Gastroesophageal sphincter (tissue), 4 donors: Measurements from ENCODE around the gene OSTF1. TPM values are rescaled to one million over a fixed set of nuclear protein-coding genes. Genes with fewer than 3 reads are reported as not detected.
A peak's percentile ranks its signal among the peaks of the same experiment; 100 is the strongest.

Experiments used
- ATAC-seq: fragments of 150-250 bp; one replicate; pipeline ENCODE4 v1.9.1; 2016; ENCODE audit warnings: mild to moderate bottlenecking, moderate library complexity
- H3K27ac ChIP-seq, 4 donors: fragments of 200-600 bp; sonication (generic) in 3 of 4; 1 replicate in 3 of 4; 2 replicates in 1 of 4; pipeline ENCODE4 v1.5.1; 2016 to 2019
- H3K27me3 ChIP-seq: fragments of 200-600 bp; sonication (generic); one replicate; pipeline ENCODE4 v1.5.1; 2019
- H3K36me3 ChIP-seq, 2 donors: fragments of 200-600 bp; sonication (generic); one replicate each; pipeline ENCODE4 v1.5.1; 2019; ENCODE audit warnings: control low read depth in 1 of 2
- H3K4me1 ChIP-seq, 3 donors: fragments of 200-600 bp; sonication (generic); 1 replicate in 2 of 3; 2 replicates in 1 of 3; pipeline ENCODE4 v1.5.1; 2016 to 2019; ENCODE audit warnings: control low read depth in 2 of 3
- H3K4me3 ChIP-seq, 2 donors: fragments of 200-600 bp; sonication (generic); one replicate each; pipeline ENCODE4 v1.5.1; 2019; ENCODE audit warnings: mild to moderate bottlenecking in 1 of 2, moderate library complexity in 1 of 2
- H3K9me3 ChIP-seq, 3 donors: fragments of 200-600 bp; sonication (generic); one replicate each; pipeline ENCODE4 v1.5.1; 2017 to 2019; ENCODE audit warnings: control low read depth in 2 of 3
- CTCF ChIP-seq, 4 experiments: fragments of 200-600 bp in 2 of 4; fragments of 450-650 bp in 2 of 4; sonication (generic) in 1 of 4; IDR thresholded peaks; one replicate each; pipeline ENCODE4 v1.5.1; 2017 to 2019; ENCODE audit warnings: antibody characterized with exemption in 4 of 4, mild to moderate bottlenecking in 2 of 4, moderate library complexity in 2 of 4
- EP300 ChIP-seq: sonication (generic); formaldehyde crosslinking; IDR thresholded peaks from one replicate; pipeline ENCODE4 v1.6.1; 2017; ENCODE audit warnings: antibody characterized with exemption, mild to moderate bottlenecking
- POLR2A ChIP-seq, 2 donors: fragments of 450-650 bp; IDR thresholded peaks; one replicate each; pipeline ENCODE4 v1.6.1; 2017; ENCODE audit warnings: antibody characterized with exemption in 2 of 2, mild to moderate bottlenecking in 2 of 2, moderate library complexity in 1 of 2
- POLR2AphosphoS5 ChIP-seq: sonication (generic); formaldehyde crosslinking; IDR thresholded peaks from one replicate; pipeline ENCODE4 v1.6.1; 2017; ENCODE audit warnings: antibody characterized with exemption
- WGBS, 2 donors: methylation state at CpG; one replicate each; pipeline ENCODE4 v1.1.5; 2018; ENCODE audit warnings: low coverage in 1 of 2; 5-methylcytosine and 5-hydroxymethylcytosine counted together
- total RNA-seq, 4 donors: library from RNA; depleted of rRNA; stranded (reverse); fragments of >200 nt; gene quantifications; one replicate each; pipeline ENCODE4 v1.1.0, GENCODE V29; 2016

OSTF1 gene
- total RNA-seq, 4 donors from 2014 or later, result 9.7 to 37.6 (median 28.5) TPM

DNA sequence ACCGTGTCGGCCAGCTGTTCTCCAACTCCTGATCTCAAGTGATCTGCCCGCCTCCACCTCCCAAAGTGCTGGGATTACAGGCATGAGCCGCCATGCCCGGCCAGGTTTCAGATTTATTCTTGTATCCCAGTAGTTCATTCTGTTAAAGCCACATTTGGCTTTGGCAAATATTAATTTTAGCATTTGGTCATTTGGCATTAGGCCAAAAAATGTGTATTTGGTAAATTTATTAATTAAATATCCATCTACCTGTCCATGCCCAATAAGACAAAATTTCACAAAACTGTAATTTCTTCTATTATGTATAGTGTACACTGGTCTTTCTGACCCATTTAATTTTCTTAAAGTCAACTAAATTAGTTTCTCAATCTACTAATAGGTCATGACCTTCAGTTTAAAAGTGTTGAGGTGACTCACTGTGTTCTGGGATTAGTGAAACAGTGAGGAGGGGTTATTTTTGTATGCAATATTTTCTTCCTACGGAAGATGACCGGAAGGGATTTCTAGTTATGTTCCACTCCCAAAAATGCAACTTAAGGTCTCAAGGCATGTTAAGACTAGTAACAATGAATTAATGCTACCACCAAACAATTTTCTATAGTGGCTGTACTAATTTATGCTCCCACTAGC lies 21.0 kb downstream of the OSTF1 start:
- H3K27me3 ChIP-seq, result no peaks in the 10 kb centered on the region
- ATAC-seq, result no peak
- peaks cover 0 to 43% (median 3%) of the 10 kb centered on the region in 3 donors for H3K4me1 ChIP-seq
- TF ChIP-seq POLR2AphosphoS5 (no peak), CTCF (IDR thresholded peaks at IDR 0.05) (no peak), POLR2A (IDR thresholded peaks at IDR 0.05) (no peak), EP300 (no peak)
- H3K27ac ChIP-seq, result peak overlapping the region in 3 of 4 donors; percentile 21 to 45 (median 42)
- 74 to 87% methylated on average over 7 of the region's 7 CpGs for WGBS, 2 donors
- no peaks in the 10 kb centered on the region for H3K9me3 ChIP-seq
- H3K36me3 ChIP-seq, result no peaks in the 10 kb centered on the region
- no peak overlapping the region for H3K4me3 ChIP-seq

DNA sequence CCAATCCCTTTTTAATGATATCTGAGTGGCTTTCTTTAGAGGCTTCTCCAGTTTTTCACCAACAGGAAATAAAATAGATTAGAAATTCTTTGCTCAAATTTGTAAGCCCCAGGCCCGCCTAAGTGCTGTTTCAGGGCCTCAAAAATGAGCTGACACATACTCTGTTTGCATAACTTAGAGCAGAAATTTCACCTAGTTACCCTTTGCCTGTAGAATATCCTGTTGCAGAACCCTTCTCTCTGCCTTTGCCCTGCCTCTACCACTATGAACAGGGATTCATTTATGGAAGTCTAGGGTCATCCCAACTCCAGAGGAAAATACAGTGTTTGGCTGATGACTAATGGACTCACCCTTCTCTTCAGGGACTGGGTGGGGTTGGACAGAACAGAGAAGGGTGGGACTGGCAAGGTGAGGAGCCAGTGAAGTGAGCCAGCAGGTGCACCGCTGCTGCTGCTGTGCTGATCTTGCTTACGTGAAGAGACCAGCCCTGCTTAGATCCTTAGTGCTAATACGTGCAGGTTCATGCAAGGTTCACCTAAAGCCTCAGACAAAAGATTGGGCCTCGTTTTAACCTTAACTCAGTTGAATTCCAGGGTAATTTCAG lies 22.8 kb downstream of the OSTF1 start:
- no peaks in the 10 kb centered on the region for H3K27me3 ChIP-seq
- no peaks in the 10 kb centered on the region for H3K36me3 ChIP-seq
- H3K9me3 ChIP-seq, result no peaks in the 10 kb centered on the region
- H3K27ac ChIP-seq, result no peak overlapping the region
- 80% methylated on average over 5 of the region's 5 CpGs for WGBS, 2 donors
- peaks cover 0 to 35% (median 3%) of the 10 kb centered on the region in 3 donors for H3K4me1 ChIP-seq
- TF ChIP-seq EP300, result no peak
- TF ChIP-seq POLR2A (IDR thresholded peaks at IDR 0.05), result no peak
- ATAC-seq, result no peak
- no peak overlapping the region for H3K4me3 ChIP-seq

DNA sequence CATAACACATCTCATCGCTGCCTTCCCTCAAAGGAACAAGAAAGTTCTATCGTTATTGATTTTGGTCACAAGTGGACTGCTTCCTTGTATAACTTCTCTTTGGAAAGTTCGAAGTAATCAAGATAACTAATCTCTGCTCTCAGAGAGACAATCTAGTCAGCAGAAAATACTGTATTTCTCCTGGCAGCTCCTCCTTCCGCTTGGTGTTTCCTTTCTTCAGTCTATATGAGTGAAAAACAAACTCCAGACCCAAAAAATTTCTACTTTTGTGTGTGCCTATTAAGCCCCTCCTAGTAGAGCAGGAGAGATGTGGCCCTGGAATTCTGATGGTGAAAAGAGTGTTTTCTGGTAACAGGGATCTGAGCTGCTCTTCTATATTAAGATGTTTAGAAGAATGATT lies 24.5 kb downstream of the OSTF1 start:
- H3K4me3 ChIP-seq, result no peak overlapping the region
- peaks cover 0 to 36% (median 3%) of the 10 kb centered on the region in 3 donors for H3K4me1 ChIP-seq
- WGBS, 2 donors, result 69 to 80% methylated on average over 3 to 4 of the region's 4 CpGs
- H3K9me3 ChIP-seq, result no peaks in the 10 kb centered on the region
- H3K27ac ChIP-seq, result peak overlapping the region in 1 of 4 donors; percentile 21
- ATAC-seq, result no peak
- peaks cover 0 to 3% of the 10 kb centered on the region in 2 donors for H3K36me3 ChIP-seq
- H3K27me3 ChIP-seq, result no peaks in the 10 kb centered on the region
- TF ChIP-seq EP300 (no peak), POLR2AphosphoS5 (no peak), POLR2A (IDR thresholded peaks at IDR 0.05) (no peak), CTCF (IDR thresholded peaks at IDR 0.05) (no peak)

DNA sequence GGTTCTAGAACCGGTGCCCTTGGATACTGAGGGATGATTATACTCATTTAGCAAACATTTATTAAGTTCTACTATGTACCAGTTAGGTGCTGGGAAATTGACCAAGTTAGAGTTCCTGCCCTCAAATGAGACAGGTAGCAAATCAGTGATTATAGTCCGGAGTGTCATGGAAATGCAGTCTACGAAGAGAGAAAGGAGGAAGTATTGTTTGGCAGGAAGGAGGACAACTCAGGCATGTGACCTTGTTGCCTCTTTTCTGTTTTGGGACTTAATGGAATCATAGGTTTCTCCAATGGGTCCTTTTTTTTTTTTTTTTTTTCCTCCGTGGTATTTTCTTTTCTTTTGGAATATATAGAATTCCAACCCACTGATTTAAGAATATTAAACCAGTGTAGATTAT lies 28.0 kb downstream of the OSTF1 start:
- Histone ChIP-seq H3K4me1 (peaks cover 0 to 12% (median 0%) of the 10 kb centered on the region in 3 donors), H3K4me3 (no peak overlapping the region), H3K27me3 (no peaks in the 10 kb centered on the region), H3K9me3 (no peaks in the 10 kb centered on the region), H3K36me3 (peaks cover 0 to 32% of the 10 kb centered on the region in 2 donors), H3K27ac (no peak overlapping the region)
- ATAC-seq, result no peak
- TF ChIP-seq EP300, result no peak
- no peak for TF ChIP-seq POLR2A (IDR thresholded peaks at IDR 0.05)
- no peak for TF ChIP-seq CTCF (IDR thresholded peaks at IDR 0.05)
- TF ChIP-seq POLR2AphosphoS5, result no peak
- 61 to 65% methylated on average over 4 of the region's 4 CpGs for WGBS, 2 donors

- Histone ChIP-seq H3K9me3 (no peaks in the 10 kb centered on the region), H3K27me3 (no peaks in the 10 kb centered on the region), H3K27ac (no peak overlapping the region), H3K4me3 (no peak overlapping the region), H3K36me3 (peaks cover 0 to 32% of the 10 kb centered on the region in 2 donors), H3K4me1 (peaks cover 0 to 10% (median 0%) of the 10 kb centered on the region in 3 donors)
- WGBS, 2 donors, result 93 to 100% methylated on average over 1 of the region's 1 CpG
- TF ChIP-seq POLR2A (IDR thresholded peaks at IDR 0.05), result no peak
- TF ChIP-seq CTCF (IDR thresholded peaks at IDR 0.05), result no peak
- no peak for TF ChIP-seq POLR2AphosphoS5
- no peak for TF ChIP-seq EP300
- no peak for ATAC-seq
Measured at GRCh38 chr9:75117564-75117963, 29.2 kb downstream of the OSTF1 start.
